Lung (tissue), 12 donors: ENCODE measurements around the gene ITGB1. TPM values are rescaled to one million over a fixed set of nuclear protein-coding genes. Genes with fewer than 3 reads are reported as not detected.

Experiments used
- ATAC-seq: fragments of 200-7000 bp; cut with Tn5 transposase; one replicate; pipeline ENCODE4 v1.9.1; 2020; ENCODE audit warnings: moderate number of reproducible peaks; ENCODE audit not compliant: insufficient read depth, low FRiP score
- DNase-seq, 3 donors: peaks; one replicate each; pipeline ENCODE4 v3.0.0-alpha.2; 2013 to 2017
- H3K27ac ChIP-seq, 2 donors: one replicate each; pipeline ENCODE4 v1.5.1; 2013; ENCODE audit warnings: mild to moderate bottlenecking in 2 of 2, moderate library complexity in 2 of 2, control low read depth in 1 of 2, inconsistent platforms in 1 of 2, low read depth in 1 of 2, low read length in 1 of 2
- H3K27me3 ChIP-seq, 3 donors: one replicate each; pipeline ENCODE4 v1.5.1; 2013; ENCODE audit warnings: low read length in 2 of 3; ENCODE audit not compliant: control insufficient read depth in 3 of 3, insufficient read depth in 3 of 3
- H3K36me3 ChIP-seq, 4 donors: one replicate each; pipeline ENCODE4 v1.5.1; 2013; ENCODE audit warnings: low read length in 4 of 4, mild to moderate bottlenecking in 1 of 4, moderate library complexity in 1 of 4; ENCODE audit not compliant: control insufficient read depth in 4 of 4, insufficient read depth in 4 of 4
- H3K4me1 ChIP-seq, 5 donors: one replicate each; pipeline ENCODE4 v1.5.1; 2013; ENCODE audit warnings: low read length in 5 of 5, mild to moderate bottlenecking in 2 of 5, moderate library complexity in 1 of 5; ENCODE audit not compliant: control insufficient read depth in 5 of 5, insufficient read depth in 5 of 5
- H3K4me3 ChIP-seq: one replicate; pipeline ENCODE4 v1.5.1; 2013; ENCODE audit warnings: mild to moderate bottlenecking, control low read depth, moderate library complexity
- H3K9ac ChIP-seq, 2 donors: one replicate each; pipeline ENCODE4 v1.5.1; 2013; ENCODE audit warnings: low read length in 2 of 2, control low read depth in 1 of 2; ENCODE audit not compliant: insufficient read depth in 1 of 2
- H3K9me3 ChIP-seq, 4 donors: one replicate each; pipeline ENCODE4 v1.5.1; 2013; ENCODE audit warnings: low read length in 3 of 4, mild to moderate bottlenecking in 1 of 4, moderate library complexity in 1 of 4; ENCODE audit not compliant: control insufficient read depth in 4 of 4, insufficient read depth in 3 of 4
- CTCF ChIP-seq: IDR thresholded peaks from 2 replicates; pipeline ENCODE4 v1.5.1; 2012; ENCODE audit warnings: mild to moderate bottlenecking; ENCODE audit errors: control extremely low read depth, extremely low read depth
- WGBS, 2 donors: extraction: QIAGEN DNeasy Blood & Tissue Kit; methylation state at CpG; one replicate each; pipeline ENCODE4 v1.1.7; 2013; 5-methylcytosine and 5-hydroxymethylcytosine counted together
- polyA plus RNA-seq, 2 donors: library from polyadenylated mRNA; stranded (reverse); fragments of 200-250 nt; gene quantifications; one replicate each; pipeline ENCODE4 v1.2.1, GENCODE V29; 2013
- total RNA-seq, 2 donors: library from RNA; depleted of rRNA in 1 of 2; stranded (reverse); fragments of >200 nt in 1 of 2; gene quantifications; one replicate each; pipeline ENCODE4 v1.2.1, GENCODE V29; 2014 to 2021
- donor health status: control.
- donor health status: control.
- donor health status: Bipolar disorder and iron deficiency.
- donor health status: healthy.
- donor health status: DM: yes; HTN: yes; CAD: no.

The ITGB1 gene
- total and polyA plus RNA-seq, 4 donors = 105 to 445 (median 333) TPM

GRCh38 chr10:32955790-32956189 lies 2.2 kb downstream of the ITGB1 start:
- Histone ChIP-seq H3K4me1 (peaks cover 4 to 65% (median 24%) of the 10 kb centered on the region in 5 donors), H3K9ac (peak overlapping the region in 1 of 2 donors; percentile 42), H3K27ac (peak overlapping the region in 1 of 2 donors; percentile 100), H3K9me3 (no peaks in the 10 kb centered on the region), H3K27me3 (no peaks in the 10 kb centered on the region), H3K36me3 (peaks cover 0 to 7% (median under 1%) of the 10 kb centered on the region in 4 donors), H3K4me3 (no peak overlapping the region)
- DNase-seq = no peak
- 16 to 20% methylated on average over 1 of the region's 1 CpG for WGBS, 2 donors
- no peak for TF ChIP-seq CTCF
- no peak for ATAC-seq

- H3K4me1 ChIP-seq = peaks cover 4 to 69% (median 24%) of the 10 kb centered on the region in 5 donors
- DNase-seq (no peak), ATAC-seq (no peak)
- H3K36me3 ChIP-seq = peaks cover 0 to 7% (median under 1%) of the 10 kb centered on the region in 4 donors
- no peaks in the 10 kb centered on the region for H3K9me3 ChIP-seq
- no peaks in the 10 kb centered on the region for H3K27me3 ChIP-seq
- peak overlapping the region in 1 of 2 donors; percentile 42 for H3K9ac ChIP-seq
- peak overlapping the region in 1 of 2 donors; percentile 86 for H3K27ac ChIP-seq
- no peak overlapping the region for H3K4me3 ChIP-seq
- WGBS, 2 donors = 43 to 71% methylated on average over 4 of the region's 4 CpGs
- TF ChIP-seq CTCF = no peak
Observed at GRCh38 chr10:32955299-32955772, 2.7 kb downstream of the ITGB1 start.

GRCh38 chr10:32954545-32955298 lies 3.3 kb downstream of the ITGB1 start:
- DNase-seq (no peak), ATAC-seq (no peak)
- Histone ChIP-seq H3K4me1 (peaks cover 4 to 64% (median 27%) of the 10 kb centered on the region in 5 donors), H3K27me3 (no peaks in the 10 kb centered on the region), H3K9me3 (no peaks in the 10 kb centered on the region), H3K9ac (peak overlapping the region in 1 of 2 donors; percentile 42), H3K4me3 (no peak overlapping the region), H3K36me3 (peaks cover 0 to 7% (median under 1%) of the 10 kb centered on the region in 4 donors), H3K27ac (peak overlapping the region in 1 of 2 donors; percentile 86)
- 48 to 70% methylated on average over 8 of the region's 8 CpGs for WGBS, 2 donors
- TF ChIP-seq CTCF = no peak
